Bronchial epithelial cell (primary cell): ENCODE measurements around the gene EYS. TPM values are rescaled to one million over a fixed set of nuclear protein-coding genes. Genes with fewer than 3 reads are reported as not detected.

Experiments used
- DNase-seq: peaks from one replicate; pipeline ENCODE4 v3.0.0-alpha.2; 2010; ENCODE audit warnings: low read depth
- FAIRE-seq: peaks from 2 replicates; lab custom pipeline; 2011; peaks lifted over from hg19 to GRCh38; lab: Jason Lieb, UNC
- H3K27me3 ChIP-seq: 2 replicates; pipeline ENCODE4 v1.5.1; 2011; ENCODE audit warnings: low read length; ENCODE audit not compliant: control insufficient read depth, insufficient read depth
- H3K36me3 ChIP-seq: 2 replicates; pipeline ENCODE4 v1.5.1; 2011; ENCODE audit warnings: low read length; ENCODE audit not compliant: control insufficient read depth, insufficient read depth
- H3K4me3 ChIP-seq: 2 replicates; pipeline ENCODE4 v1.5.1; 2011; ENCODE audit warnings: mild to moderate bottlenecking, low read depth, low read length, control low read depth
- CTCF ChIP-seq: IDR thresholded peaks from 2 replicates; pipeline ENCODE4 v1.5.1; 2011; ENCODE audit warnings: mild to moderate bottlenecking, moderate library complexity, low read length, control low read depth, inconsistent platforms; ENCODE audit not compliant: insufficient read depth, severe bottlenecking
- total RNA-seq: library from RNA; depleted of rRNA; stranded (reverse); fragments of >200 nt; gene quantifications from 2 replicates; pipeline ENCODE4 v1.2.1, GENCODE V29; 2014

Gene EYS
- total RNA-seq, 1 donor from 2014 or later = 0.53 TPM

DNA sequence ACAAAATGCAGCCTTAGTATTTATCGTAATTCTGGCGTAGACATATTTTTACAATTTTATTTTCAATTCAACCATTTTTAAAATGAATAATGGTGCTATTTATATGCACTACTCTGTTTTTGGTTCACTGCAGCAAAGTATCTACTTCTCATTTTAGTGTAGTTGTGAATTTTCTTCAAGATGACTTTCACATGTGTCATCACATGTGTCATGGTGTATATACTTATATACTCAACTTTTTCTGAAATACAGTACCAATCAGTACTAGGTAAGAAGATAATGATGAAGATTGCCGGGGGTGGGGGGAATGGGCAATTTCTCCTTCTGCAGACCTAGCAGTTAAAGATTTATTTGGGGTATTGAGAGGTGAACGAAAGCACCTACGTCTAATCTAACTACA lies 1436.9 kb downstream of the EYS start:
- no peak for TF ChIP-seq CTCF
- no peaks in the 10 kb centered on the region for H3K36me3 ChIP-seq
- DNase-seq = peak; percentile 30

GRCh38 chr6:64266351-64266821 lies 1440.6 kb downstream of the EYS start:
- Histone ChIP-seq H3K4me3 (no peak overlapping the region), H3K27me3 (no peaks in the 10 kb centered on the region), H3K36me3 (no peaks in the 10 kb centered on the region)
- no peak for TF ChIP-seq CTCF
- FAIRE-seq (no peak), DNase-seq (peak; percentile 28)

More for the DNA sequence above, 1436.9 kb downstream of the EYS start:
- FAIRE-seq = no peak
- Histone ChIP-seq H3K27me3 (no peaks in the 10 kb centered on the region), H3K4me3 (no peak overlapping the region)

DNA sequence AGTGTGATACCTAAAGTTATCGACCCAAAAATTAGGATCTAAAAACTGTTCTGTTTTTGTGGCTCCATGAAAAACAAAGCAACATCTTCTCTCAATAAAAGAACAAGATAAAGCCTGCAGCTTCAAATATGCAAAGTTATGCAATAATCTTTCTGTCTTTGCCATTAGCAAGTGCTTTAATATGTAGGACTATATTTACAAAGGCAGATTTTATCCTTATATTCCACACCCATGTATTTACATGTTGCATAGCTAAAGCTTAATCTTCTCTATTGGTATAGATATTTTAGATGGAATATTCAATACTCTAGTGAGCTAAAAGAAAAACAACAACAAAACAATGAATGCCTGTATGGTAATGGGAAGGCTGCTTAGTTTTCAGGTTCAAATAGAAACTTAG lies 1443.2 kb downstream of the EYS start:
- no peak for DNase-seq
- Histone ChIP-seq H3K4me3 (no peak overlapping the region), H3K36me3 (no peaks in the 10 kb centered on the region), H3K27me3 (no peaks in the 10 kb centered on the region)
- no peak for FAIRE-seq
- no peak for TF ChIP-seq CTCF

GRCh38 chr6:64259372-64259771 lies 1447.7 kb downstream of the EYS start:
- no peak for DNase-seq
- TF ChIP-seq CTCF = no peak
- FAIRE-seq = no peak
- no peak overlapping the region for H3K4me3 ChIP-seq
- no peaks in the 10 kb centered on the region for H3K36me3 ChIP-seq
- H3K27me3 ChIP-seq = no peaks in the 10 kb centered on the region

GRCh38 chr6:64258752-64259151 lies 1448.3 kb downstream of the EYS start:
- Histone ChIP-seq H3K36me3 (no peaks in the 10 kb centered on the region), H3K4me3 (no peak overlapping the region), H3K27me3 (no peaks in the 10 kb centered on the region)
- DNase-seq = no peak
- no peak for TF ChIP-seq CTCF
- no peak for FAIRE-seq

GRCh38 chr6:64258302-64258701 lies 1448.7 kb downstream of the EYS start:
- H3K4me3 ChIP-seq = no peak overlapping the region
- FAIRE-seq = no peak
- no peak for TF ChIP-seq CTCF

More at GRCh38 chr6:64258302-64258701, 1448.7 kb downstream of the EYS start:
- no peaks in the 10 kb centered on the region for H3K36me3 ChIP-seq
- DNase-seq = no peak
- no peaks in the 10 kb centered on the region for H3K27me3 ChIP-seq
